Adrenal gland (tissue), 12 donors: ENCODE results near the gene TXNDC11. TPM values are rescaled to one million over a fixed set of nuclear protein-coding genes. Genes with fewer than 3 reads are reported as not detected.
A peak's percentile ranks its signal among the peaks of the same experiment; 100 is the strongest.

ENCODE experiments used
- DNase-seq, 7 donors: peaks; one replicate each; pipeline ENCODE4 v3.0.0-alpha.2; 2019 to 2020
- H3K27ac ChIP-seq, 5 donors: fragments of 200-600 bp; sonication (generic) in 4 of 5; 1 replicate in 3 of 5; 2 replicates in 2 of 5; pipeline versions ENCODE4 v1.5.1 to v1.8.0; 2016 to 2020; ENCODE audit warnings: mild to moderate bottlenecking in 1 of 5
- H3K27me3 ChIP-seq: fragments of 200-600 bp; 2 replicates; pipeline ENCODE4 v1.8.0; 2021
- H3K36me3 ChIP-seq, 2 donors: fragments of 200-600 bp; replicated peaks in 1 of 2; 1 replicate in 1 of 2; 2 replicates in 1 of 2; pipeline versions ENCODE4 v1.5.1 to v1.8.0; 2018 to 2022
- H3K4me1 ChIP-seq, 2 donors: fragments of 200-600 bp; replicated peaks in 1 of 2; 1 replicate in 1 of 2; 2 replicates in 1 of 2; pipeline versions ENCODE4 v1.5.1 to v1.8.0; 2018 to 2021
- H3K4me3 ChIP-seq, 4 donors: fragments of 200-600 bp; sonication (generic) in 3 of 4; one replicate each; pipeline ENCODE4 v1.5.1; 2016 to 2018
- H3K9me3 ChIP-seq, 3 donors: fragments of 200-600 bp; sonication (generic) in 1 of 3; replicated peaks in 1 of 3; 1 replicate in 2 of 3; 2 replicates in 1 of 3; pipeline versions ENCODE4 v1.5.1 to v1.8.0; 2016 to 2021
- CTCF ChIP-seq, 6 experiments: fragments of 450-650 bp in 4 of 6; fragments of 200-600 bp in 2 of 6; sonication (generic) in 1 of 6; IDR thresholded peaks; 1 replicate in 5 of 6; 2 replicates in 1 of 6; pipeline versions ENCODE4 v1.5.1 to v1.8.0; 2016 to 2021; ENCODE audit warnings: antibody characterized with exemption in 6 of 6, mild to moderate bottlenecking in 2 of 6, moderate library complexity in 1 of 6
- POLR2A ChIP-seq, 2 donors: fragments of 450-650 bp; IDR thresholded peaks; one replicate each; pipeline ENCODE4 v1.6.1; 2017; ENCODE audit warnings: antibody characterized with exemption in 2 of 2, mild to moderate bottlenecking in 2 of 2, moderate library complexity in 1 of 2
- WGBS, 4 donors: extraction: QIAGEN DNeasy Blood & Tissue Kit in 2 of 4; methylation state at CpG; one replicate each; pipeline versions ENCODE4 v1.1.5 to v1.1.7; 2013 to 2017; 5-methylcytosine and 5-hydroxymethylcytosine counted together
- intact Hi-C, 2 donors: fragments of 100-400 bp; cut with DNase I; formaldehyde crosslinking; loops; one replicate each; pipeline versions ENCODE4 v1.14.1 to v1.15.0; 2022 to 2023
- polyA plus RNA-seq, 3 donors: library from polyadenylated mRNA; stranded (reverse); fragments of 200-250 nt in 2 of 3; fragments of 350-450 nt in 1 of 3; fragmentation: Illumina TruSeq in 1 of 3; extraction: RNeasy Lipid Tissue Mini Kit (QIAGEN cat#74804) in 1 of 3; gene quantifications; one replicate each; pipeline ENCODE4 v1.2.3, GENCODE V29; 2013 to 2014
- total RNA-seq, 9 donors: library from RNA; depleted of rRNA in 4 of 9; stranded (reverse); fragments of >200 nt in 4 of 9; fragments of 120-200 nt in 1 of 9; fragmentation: NEBNext Ultra II Directional in 1 of 9; extraction: Animal tissue kit (Norgen Biotek cat#: 25700) in 1 of 9; gene quantifications; one replicate each; pipeline versions ENCODE4 v1.1.0 to v1.2.4, GENCODE V29; 2013 to 2023
- donor health status: healthy with polysubstance abuse.
- donor health status: Bipolar disorder and iron deficiency.
- donor health status: DM: yes; HTN: yes; CAD: no.
- donor health status: DM: no; HTN: no; CAD: no.
- donor health status: DM: no; HTN: no; CAD: no.
- donor health status: DM: yes; HTN: yes; CAD: no.

TXNDC11 gene
- total and polyA plus RNA-seq, 12 donors = 33.5 to 78.1 (median 50.4) TPM

GRCh38 chr16:11677451-11677951 is 65.2 kb downstream of the TXNDC11 start:
- no peak for DNase-seq
- Histone ChIP-seq H3K9me3 (no peaks in the 10 kb centered on the region), H3K36me3 (peaks cover 0 to 46% of the 10 kb centered on the region in 2 donors), H3K27ac (peak overlapping the region in 3 of 5 donors; percentile 29 to 73 (median 50)), H3K27me3 (no peaks in the 10 kb centered on the region), H3K4me3 (no peak overlapping the region), H3K4me1 (peaks cover 30 to 58% of the 10 kb centered on the region in 2 donors)
- intact Hi-C loops = no loop called here
- no peak for TF ChIP-seq POLR2A (IDR thresholded peaks at IDR 0.05)
- no peak for TF ChIP-seq CTCF (IDR thresholded peaks at IDR 0.05)
- 66 to 74% (median 71%) methylated on average over 9 of the region's 9 CpGs for WGBS, 4 donors

- Histone ChIP-seq H3K4me3 (no peak overlapping the region), H3K27me3 (no peaks in the 10 kb centered on the region), H3K9me3 (no peaks in the 10 kb centered on the region), H3K36me3 (peaks cover 0 to 46% of the 10 kb centered on the region in 2 donors), H3K27ac (peak overlapping the region in 1 of 5 donors; percentile 80), H3K4me1 (peaks cover 35 to 63% of the 10 kb centered on the region in 2 donors)
- no peak for DNase-seq
- intact Hi-C loops = no loop called here
- 89 to 96% (median 92%) methylated on average over 12 to 14 of the region's 14 CpGs for WGBS, 4 donors
- TF ChIP-seq POLR2A (IDR thresholded peaks at IDR 0.05) = no peak
- TF ChIP-seq CTCF (IDR thresholded peaks at IDR 0.05) = no peak
Observed at GRCh38 chr16:11676799-11677198, 65.9 kb downstream of the TXNDC11 start.

- peak overlapping the region in 4 of 5 donors; percentile 23 to 80 (median 58) for H3K27ac ChIP-seq
- H3K4me1 ChIP-seq = peaks cover 35 to 60% of the 10 kb centered on the region in 2 donors
- DNase-seq = peak; percentile 72 to 92 (median 89)
- TF ChIP-seq POLR2A (IDR thresholded peaks at IDR 0.05) (no peak), CTCF (IDR thresholded peaks at IDR 0.05) (no peak)
- 61 to 87% (median 75%) methylated on average over 29 to 42 of the region's 42 CpGs for WGBS, 4 donors
- no peaks in the 10 kb centered on the region for H3K9me3 ChIP-seq
- no peak overlapping the region for H3K4me3 ChIP-seq
- intact Hi-C loops = no loop called here
- no peaks in the 10 kb centered on the region for H3K27me3 ChIP-seq
- H3K36me3 ChIP-seq = peaks cover 0 to 46% of the 10 kb centered on the region in 2 donors
Observed at GRCh38 chr16:11675561-11676511, 66.8 kb downstream of the TXNDC11 start.

GRCh38 chr16:11674818-11675560 is 67.7 kb downstream of the TXNDC11 start:
- no peak for TF ChIP-seq POLR2A (IDR thresholded peaks at IDR 0.05)
- TF ChIP-seq CTCF (IDR thresholded peaks at IDR 0.05) = no peak
- Histone ChIP-seq H3K27ac (peak overlapping the region in 4 of 5 donors; percentile 23 to 80 (median 58)), H3K27me3 (no peaks in the 10 kb centered on the region), H3K36me3 (peaks cover 0 to 42% of the 10 kb centered on the region in 2 donors), H3K4me3 (no peak overlapping the region), H3K9me3 (no peaks in the 10 kb centered on the region), H3K4me1 (peaks cover 42 to 69% of the 10 kb centered on the region in 2 donors)
- intact Hi-C loops = no loop called here
- peak in 2 of 7 donors; percentile 17 to 37 for DNase-seq
- WGBS, 4 donors = 40 to 61% (median 53%) methylated on average over 14 to 15 of the region's 15 CpGs
